CD14-positive monocyte (primary cell): ENCODE results near the gene MCF2L. TPM values are rescaled to one million over a fixed set of nuclear protein-coding genes. Genes with fewer than 3 reads are reported as not detected.

Experiments
- DNase-seq, 3 donors: peaks; one replicate each; pipeline ENCODE4 v3.0.0-alpha.2; 2011 to 2022
- H2AFZ ChIP-seq: 2 replicates; pipeline ENCODE4 v1.6.0; 2012; ENCODE audit warnings: mild to moderate bottlenecking, low read depth, low read length, inconsistent platforms; ENCODE audit not compliant: insufficient read depth, poor library complexity, severe bottlenecking
- H3K27ac ChIP-seq, 2 donors: 1 replicate in 1 of 2; 2 replicates in 1 of 2; pipeline ENCODE4 v1.5.1; 2012 to 2013; ENCODE audit warnings: low read length in 2 of 2, control low read depth in 1 of 2, inconsistent platforms in 1 of 2, low read depth in 1 of 2, mild to moderate bottlenecking in 1 of 2
- H3K27me3 ChIP-seq, 2 donors: one replicate each; pipeline versions ENCODE4 v1.6.0 to v1.6.1; 2011 to 2013; ENCODE audit warnings: low read length in 2 of 2; ENCODE audit not compliant: control insufficient read depth in 2 of 2, insufficient read depth in 2 of 2
- H3K36me3 ChIP-seq, 2 donors: replicated peaks in 1 of 2; 1 replicate in 1 of 2; 2 replicates in 1 of 2; pipeline versions ENCODE4 v1.5.1 to v1.6.1; 2012 to 2013; ENCODE audit warnings: low read length in 2 of 2, control low read depth in 1 of 2, inconsistent platforms in 1 of 2, mild to moderate bottlenecking in 1 of 2; ENCODE audit not compliant: insufficient read depth in 2 of 2, control insufficient read depth in 1 of 2
- H3K4me1 ChIP-seq, 2 donors: 1 replicate in 1 of 2; 2 replicates in 1 of 2; pipeline versions ENCODE4 v1.5.1 to v1.6.1; 2012 to 2013; ENCODE audit warnings: low read length in 2 of 2, control low read depth in 1 of 2, inconsistent platforms in 1 of 2, mild to moderate bottlenecking in 1 of 2, moderate library complexity in 1 of 2; ENCODE audit not compliant: insufficient read depth in 2 of 2, control insufficient read depth in 1 of 2
- H3K4me2 ChIP-seq: replicated peaks from 2 replicates; pipeline ENCODE3; 2012; ENCODE audit warnings: low read length, moderate library complexity, mild to moderate bottlenecking; ENCODE audit not compliant: poor library complexity, severe bottlenecking; ENCODE audit errors: extremely low read depth
- H3K4me3 ChIP-seq, 3 experiments: fragments of 200-600 bp in 1 of 3; sonication (generic) in 1 of 3; replicated peaks in 1 of 3; 1 replicate in 2 of 3; 2 replicates in 1 of 3; pipeline ENCODE4 v1.5.1; 2011 to 2013; ENCODE audit warnings: low read length in 3 of 3, mild to moderate bottlenecking in 3 of 3, control low read depth in 2 of 3, low read depth in 2 of 3, inconsistent platforms in 1 of 3, moderate library complexity in 1 of 3
- H3K79me2 ChIP-seq: 2 replicates; pipeline ENCODE4 v1.6.0; 2012; ENCODE audit warnings: mild to moderate bottlenecking, control low read depth, inconsistent platforms, low read length, moderate library complexity; ENCODE audit not compliant: insufficient read depth
- H3K9ac ChIP-seq: 2 replicates; pipeline ENCODE4 v1.6.0; 2017; ENCODE audit warnings: low read length, mild to moderate bottlenecking; ENCODE audit not compliant: insufficient read depth, poor library complexity, severe bottlenecking
- H3K9me3 ChIP-seq, 2 donors: replicated peaks in 1 of 2; 1 replicate in 1 of 2; 2 replicates in 1 of 2; pipeline versions ENCODE4 v1.5.1 to v1.6.1; 2012 to 2013; ENCODE audit warnings: low read length in 2 of 2, control low read depth in 1 of 2; ENCODE audit not compliant: control insufficient read depth in 1 of 2, insufficient read depth in 1 of 2
- H4K20me1 ChIP-seq: 2 replicates; pipeline ENCODE4 v1.6.0; 2012; ENCODE audit warnings: mild to moderate bottlenecking, low read length, control low read depth, moderate library complexity; ENCODE audit not compliant: insufficient read depth
- H3K27ac Mint-ChIP-seq, 7 donors: one replicate each; pipeline ENCODE4 v1.8.0; 2020; ENCODE audit warnings: mild to moderate bottlenecking in 7 of 7, mixed read lengths in 7 of 7, moderate library complexity in 6 of 7, inconsistent platforms in 2 of 7
- H3K27me3 Mint-ChIP-seq, 3 donors: one replicate each; pipeline ENCODE4 v1.8.0; 2021 to 2022; ENCODE audit warnings: low read depth in 3 of 3, mild to moderate bottlenecking in 3 of 3, mixed read lengths in 3 of 3, moderate library complexity in 3 of 3, inconsistent platforms in 1 of 3
- H3K36me3 Mint-ChIP-seq, 2 donors: one replicate each; pipeline ENCODE4 v1.8.0; 2020; ENCODE audit warnings: mixed read lengths in 2 of 2, inconsistent platforms in 1 of 2, mild to moderate bottlenecking in 1 of 2
- H3K4me1 Mint-ChIP-seq: one replicate; pipeline ENCODE4 v1.8.0; 2020; ENCODE audit warnings: mild to moderate bottlenecking, mixed read lengths
- H3K4me3 Mint-ChIP-seq, 2 donors: one replicate each; pipeline ENCODE4 v1.8.0; 2020; ENCODE audit warnings: mild to moderate bottlenecking in 2 of 2, mixed read lengths in 2 of 2, moderate library complexity in 1 of 2
- H3K9me3 Mint-ChIP-seq, 7 donors: one replicate each; pipeline ENCODE4 v1.8.0; 2020 to 2022; ENCODE audit warnings: mixed read lengths in 7 of 7, mild to moderate bottlenecking in 6 of 7, moderate library complexity in 6 of 7, inconsistent platforms in 2 of 7
- CTCF ChIP-seq: fragments of 200-600 bp; IDR thresholded peaks from one replicate; pipeline ENCODE4 v1.8.0; 2022; ENCODE audit warnings: antibody characterized with exemption, mild to moderate bottlenecking
- WGBS: methylation state at CpG from one replicate; pipeline ENCODE4 v1.1.5; 2013; ENCODE audit warnings: missing lambda C conversion rate; ENCODE audit not compliant: insufficient coverage; 5-methylcytosine and 5-hydroxymethylcytosine counted together
- intact Hi-C, 2 donors: fragments of 100-400 bp; cut with micrococcal nuclease; formaldehyde crosslinking; loops; one replicate each; pipeline versions ENCODE4 v1.15.0 to v1.15.1; 2023
- polyA plus RNA-seq, 3 donors: library from polyadenylated mRNA; depleted of rRNA in 1 of 3; unstranded in 2 of 3; stranded (reverse) in 1 of 3; fragments of 300-500 nt in 2 of 3; fragments of >200 nt in 1 of 3; fragmentation: Illumina TruSeq in 2 of 3; gene quantifications; 1 replicate in 2 of 3; 2 replicates in 1 of 3; pipeline ENCODE4 v1.2.3, GENCODE V29; 2012 to 2021

MCF2L gene
- polyA plus RNA-seq, 3 donors: not detected

- Histone ChIP-seq H3K9me3 (peaks cover 0 to 11% of the 10 kb centered on the region in 2 donors), H3K9ac (no peak overlapping the region), H3K36me3 (no peaks in the 10 kb centered on the region), H3K27ac (no peak overlapping the region), H4K20me1 (no peaks in the 10 kb centered on the region), H3K4me1 (no peaks in the 10 kb centered on the region), H3K4me2 (no peak overlapping the region), H2AFZ (no peak overlapping the region), H3K79me2 (no peaks in the 10 kb centered on the region), H3K4me3 (no peak overlapping the region), H3K27me3 (no peaks in the 10 kb centered on the region)
- Mint-ChIP-seq H3K36me3 (no peaks in the 10 kb centered on the region), H3K9me3 (peaks cover 0 to 8% (median 2%) of the 10 kb centered on the region in 7 donors), H3K27ac (no peak overlapping the region), H3K4me3 (no peak overlapping the region), H3K4me1 (peaks cover 1% of the 10 kb centered on the region), H3K27me3 (peaks cover 0 to 5% (median 3%) of the 10 kb centered on the region in 3 donors)
- no peak for TF ChIP-seq CTCF
- intact Hi-C loops: no loop called here
- 88% methylated on average over 4 of the region's 7 CpGs for WGBS
- DNase-seq: no peak
Measured at GRCh38 chr13:113031465-113031864, 62.5 kb downstream of the MCF2L start.

GRCh38 chr13:113032291-113032690 is 63.3 kb downstream of the MCF2L start:
- no peak for DNase-seq
- WGBS: 88% methylated on average over 6 of the region's 10 CpGs
- peaks cover 0 to 8% (median 3%) of the 10 kb centered on the region in 7 donors for H3K9me3 Mint-ChIP-seq
- Histone ChIP-seq H4K20me1 (no peaks in the 10 kb centered on the region), H3K79me2 (no peaks in the 10 kb centered on the region), H3K27ac (no peak overlapping the region), H3K27me3 (no peaks in the 10 kb centered on the region), H2AFZ (no peak overlapping the region), H3K36me3 (no peaks in the 10 kb centered on the region), H3K4me2 (no peak overlapping the region), H3K9me3 (peaks cover 0 to 11% of the 10 kb centered on the region in 2 donors), H3K4me1 (no peaks in the 10 kb centered on the region), H3K9ac (no peak overlapping the region), H3K4me3 (no peak overlapping the region)
- H3K4me1 Mint-ChIP-seq: peaks cover 1% of the 10 kb centered on the region
- no peak for TF ChIP-seq CTCF
- intact Hi-C loops: no loop called here
- H3K36me3 Mint-ChIP-seq: no peaks in the 10 kb centered on the region
- H3K4me3 Mint-ChIP-seq: no peak overlapping the region
- no peak overlapping the region for H3K27ac Mint-ChIP-seq
- peaks cover 2 to 7% (median 5%) of the 10 kb centered on the region in 3 donors for H3K27me3 Mint-ChIP-seq
